Thyroid gland (tissue), 4 donors: ENCODE results near the gene ALDH4A1. TPM values are rescaled to one million over a fixed set of nuclear protein-coding genes. Genes with fewer than 3 reads are reported as not detected.

Experiments
- DNase-seq, 2 donors: peaks; one replicate each; pipeline ENCODE4 v3.0.0-alpha.2; 2019
- H3K27ac ChIP-seq, 3 donors: fragments of 200-600 bp; sonication (generic); 1 replicate in 2 of 3; 2 replicates in 1 of 3; pipeline ENCODE4 v1.5.1; 2016 to 2019; ENCODE audit warnings: mild to moderate bottlenecking in 1 of 3, moderate library complexity in 1 of 3
- H3K27me3 ChIP-seq: fragments of 200-600 bp; sonication (generic); one replicate; pipeline ENCODE4 v1.5.1; 2019
- H3K36me3 ChIP-seq, 2 donors: fragments of 200-600 bp; sonication (generic); one replicate each; pipeline ENCODE4 v1.5.1; 2016 to 2019
- H3K4me1 ChIP-seq, 2 donors: fragments of 200-600 bp; sonication (generic); one replicate each; pipeline ENCODE4 v1.5.1; 2017 to 2019
- H3K4me3 ChIP-seq, 3 donors: fragments of 200-600 bp; sonication (generic); replicated peaks in 1 of 3; 1 replicate in 2 of 3; 2 replicates in 1 of 3; pipeline ENCODE4 v1.5.1; 2016; ENCODE audit warnings: mild to moderate bottlenecking in 1 of 3
- H3K9me3 ChIP-seq: fragments of 200-600 bp; sonication (generic); one replicate; pipeline ENCODE4 v1.5.1; 2017
- POLR2A ChIP-seq, 2 donors: fragments of 450-650 bp; IDR thresholded peaks; one replicate each; pipeline ENCODE4 v1.6.1; 2017; ENCODE audit warnings: antibody characterized with exemption in 2 of 2, mild to moderate bottlenecking in 2 of 2, moderate library complexity in 1 of 2
- WGBS, 2 donors: methylation state at CpG; one replicate each; pipeline ENCODE4 v1.1.5; 2017; 5-methylcytosine and 5-hydroxymethylcytosine counted together
- intact Hi-C: fragments of 100-400 bp; cut with DNase I; formaldehyde crosslinking; loops from one replicate; pipeline ENCODE4 v1.15.1; 2023
- microRNA counts, 2 donors: library from miRNA; unstranded; fragments of <30 nt; microRNA quantifications; one replicate each; lab custom pipeline; 2016 to 2017
- microRNA-seq: library from miRNA; unstranded; fragments of <30 nt; microRNA quantifications from one replicate; pipeline ENCODE4, GENCODE V29; 2016
- small RNA-seq: library from RNA; depleted of rRNA; stranded (forward); fragments of <200 nt; gene quantifications from one replicate; pipeline ENCODE3, GENCODE V24; 2016
- total RNA-seq, 4 donors: library from RNA; depleted of rRNA; stranded (reverse); fragments of >200 nt; gene quantifications; one replicate each; pipeline ENCODE4 v1.2.3, GENCODE V29; 2016
- TF ChIP-seq, protein P1 (sequence below), 6 experiments: fragments of 200-600 bp in 3 of 6; fragments of 450-650 bp in 3 of 6; sonication (generic) in 3 of 6; IDR thresholded peaks; one replicate each; pipeline ENCODE4 v1.5.1; 2016 to 2019; ENCODE audit warnings: antibody characterized with exemption in 6 of 6, mild to moderate bottlenecking in 2 of 6, inconsistent platforms in 1 of 6, moderate library complexity in 1 of 6

Gene ALDH4A1
- total RNA-seq, 4 donors from 2014 or later, result 5.4 to 29.9 (median 18.6) TPM

DNA sequence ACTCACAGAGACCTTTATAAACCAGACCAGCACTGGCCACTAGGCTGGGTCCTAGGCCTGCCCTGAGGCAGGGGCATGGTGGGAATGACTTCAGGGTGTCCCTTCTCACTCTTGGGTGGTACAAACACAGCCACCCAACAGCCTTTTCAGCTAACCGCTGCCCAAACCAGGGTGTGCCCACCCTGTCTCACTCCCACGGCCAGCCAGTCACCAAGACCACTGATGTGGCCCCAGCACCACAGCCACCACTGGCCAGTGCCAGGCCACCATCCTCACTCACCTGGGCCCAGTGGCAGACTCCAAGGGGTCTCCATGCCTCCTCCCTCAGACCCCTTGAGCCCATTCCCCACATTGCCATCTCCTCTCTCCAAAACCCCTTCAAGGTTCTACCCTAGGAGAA is 70.7 kb downstream of the ALDH4A1 start:
- intact Hi-C loops, result no loop called here
- Histone ChIP-seq H3K27ac (no peak overlapping the region), H3K4me1 (no peaks in the 10 kb centered on the region), H3K27me3 (no peaks in the 10 kb centered on the region), H3K4me3 (no peak overlapping the region), H3K9me3 (no peaks in the 10 kb centered on the region), H3K36me3 (no peaks in the 10 kb centered on the region)
- TF ChIP-seq, protein P1, sequence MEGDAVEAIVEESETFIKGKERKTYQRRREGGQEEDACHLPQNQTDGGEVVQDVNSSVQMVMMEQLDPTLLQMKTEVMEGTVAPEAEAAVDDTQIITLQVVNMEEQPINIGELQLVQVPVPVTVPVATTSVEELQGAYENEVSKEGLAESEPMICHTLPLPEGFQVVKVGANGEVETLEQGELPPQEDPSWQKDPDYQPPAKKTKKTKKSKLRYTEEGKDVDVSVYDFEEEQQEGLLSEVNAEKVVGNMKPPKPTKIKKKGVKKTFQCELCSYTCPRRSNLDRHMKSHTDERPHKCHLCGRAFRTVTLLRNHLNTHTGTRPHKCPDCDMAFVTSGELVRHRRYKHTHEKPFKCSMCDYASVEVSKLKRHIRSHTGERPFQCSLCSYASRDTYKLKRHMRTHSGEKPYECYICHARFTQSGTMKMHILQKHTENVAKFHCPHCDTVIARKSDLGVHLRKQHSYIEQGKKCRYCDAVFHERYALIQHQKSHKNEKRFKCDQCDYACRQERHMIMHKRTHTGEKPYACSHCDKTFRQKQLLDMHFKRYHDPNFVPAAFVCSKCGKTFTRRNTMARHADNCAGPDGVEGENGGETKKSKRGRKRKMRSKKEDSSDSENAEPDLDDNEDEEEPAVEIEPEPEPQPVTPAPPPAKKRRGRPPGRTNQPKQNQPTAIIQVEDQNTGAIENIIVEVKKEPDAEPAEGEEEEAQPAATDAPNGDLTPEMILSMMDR (IDR thresholded peaks at IDR 0.05), result no peak
- TF ChIP-seq POLR2A (IDR thresholded peaks at IDR 0.05), result no peak
- 89 to 100% methylated on average over 1 to 2 of the region's 2 CpGs for WGBS, 2 donors
- no peak for DNase-seq

DNA sequence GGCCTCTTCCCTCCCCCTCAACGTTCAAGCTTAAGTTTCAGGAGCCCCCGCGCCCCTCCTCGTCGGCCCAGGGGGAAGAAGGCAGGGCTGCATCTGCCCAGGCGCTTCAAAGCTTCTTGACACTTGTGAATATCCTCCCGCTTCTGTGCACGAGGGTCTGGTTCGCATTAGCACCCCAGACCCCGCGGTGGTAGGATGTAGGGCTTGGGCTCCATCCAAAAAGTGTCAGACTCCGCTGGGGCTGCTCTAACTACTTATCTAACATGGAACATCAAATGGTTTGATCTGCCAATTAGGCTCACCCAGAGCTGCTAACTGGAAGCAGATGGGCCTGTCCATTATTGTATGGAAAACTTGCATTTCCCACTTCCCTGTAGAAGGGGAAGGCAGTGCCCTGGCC is 71.8 kb downstream of the ALDH4A1 start:
- Histone ChIP-seq H3K27me3 (no peaks in the 10 kb centered on the region), H3K36me3 (no peaks in the 10 kb centered on the region), H3K4me1 (no peaks in the 10 kb centered on the region), H3K27ac (no peak overlapping the region), H3K9me3 (no peaks in the 10 kb centered on the region), H3K4me3 (no peak overlapping the region)
- TF ChIP-seq, protein P1 (IDR thresholded peaks at IDR 0.05), result no peak
- WGBS, 2 donors, result 49 to 68% methylated on average over 12 of the region's 12 CpGs
- intact Hi-C loops, result no loop called here
- no peak for DNase-seq

DNA sequence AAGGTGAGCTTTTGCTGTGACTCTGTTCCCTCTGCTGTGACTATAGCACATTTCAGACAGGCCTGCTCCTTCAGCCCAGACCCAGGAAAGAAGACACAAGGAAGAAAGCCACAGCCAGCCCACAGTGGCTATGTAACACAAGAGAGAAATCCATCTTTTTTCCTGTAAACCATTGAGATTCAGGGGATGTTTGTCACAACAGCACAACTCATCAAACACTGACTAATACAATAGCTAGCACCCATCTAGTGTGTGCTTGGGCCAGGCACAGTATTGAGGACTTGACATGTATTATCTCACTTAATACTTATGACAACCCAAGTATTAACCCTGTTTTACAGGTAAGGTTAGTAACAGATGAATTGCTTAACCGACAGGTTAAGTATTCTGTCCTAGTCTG is 72.7 kb downstream of the ALDH4A1 start:
- H3K4me3 ChIP-seq, result no peak overlapping the region
- TF ChIP-seq POLR2A (IDR thresholded peaks at IDR 0.05), result no peak
- TF ChIP-seq, protein P1 (IDR thresholded peaks at IDR 0.05), result no peak
- H3K9me3 ChIP-seq, result no peaks in the 10 kb centered on the region
- intact Hi-C loops, result no loop called here
- H3K36me3 ChIP-seq, result no peaks in the 10 kb centered on the region
- DNase-seq, result no peak
- no peaks in the 10 kb centered on the region for H3K4me1 ChIP-seq
- H3K27me3 ChIP-seq, result no peaks in the 10 kb centered on the region
- H3K27ac ChIP-seq, result no peak overlapping the region
- WGBS, 2 donors, result 94 to 100% methylated on average over 1 of the region's 1 CpG

DNA sequence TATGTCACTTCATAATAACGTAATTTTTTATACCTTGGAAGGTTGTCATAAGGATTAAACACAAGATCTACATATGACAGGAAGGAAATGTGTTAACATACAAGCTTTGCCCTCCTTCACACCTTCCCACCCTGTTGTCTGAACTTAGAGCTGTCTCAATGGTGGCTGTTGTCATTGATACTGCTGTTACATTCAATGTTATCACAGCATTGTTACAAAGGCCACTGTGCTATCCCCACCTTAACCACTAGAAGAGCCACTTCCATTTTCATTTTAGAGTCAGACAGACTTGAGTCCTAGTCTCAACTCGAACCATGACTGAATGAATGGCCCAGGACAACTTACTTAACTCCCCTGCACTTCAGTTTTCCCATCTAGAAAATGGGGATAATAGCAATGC is 74.1 kb downstream of the ALDH4A1 start:
- Histone ChIP-seq H3K27me3 (no peaks in the 10 kb centered on the region), H3K36me3 (no peaks in the 10 kb centered on the region), H3K4me1 (no peaks in the 10 kb centered on the region), H3K9me3 (no peaks in the 10 kb centered on the region), H3K4me3 (no peak overlapping the region), H3K27ac (no peak overlapping the region)
- WGBS, 2 donors, result 57 to 65% methylated on average over 2 of the region's 2 CpGs
- DNase-seq, result no peak
- intact Hi-C loops, result no loop called here
- TF ChIP-seq, protein P1 (IDR thresholded peaks at IDR 0.05), result no peak
- TF ChIP-seq POLR2A (IDR thresholded peaks at IDR 0.05), result no peak

- H3K27ac ChIP-seq, result no peak overlapping the region
- H3K36me3 ChIP-seq, result no peaks in the 10 kb centered on the region
- no peak for TF ChIP-seq POLR2A (IDR thresholded peaks at IDR 0.05)
- no peaks in the 10 kb centered on the region for H3K4me1 ChIP-seq
- WGBS, 2 donors, result 94 to 96% methylated on average over 6 of the region's 6 CpGs
- no peak for DNase-seq
- intact Hi-C loops, result no loop called here
- no peaks in the 10 kb centered on the region for H3K9me3 ChIP-seq
- H3K27me3 ChIP-seq, result no peaks in the 10 kb centered on the region
- no peak overlapping the region for H3K4me3 ChIP-seq
Measured at GRCh38 chr1:18823438-18823837, 78.9 kb downstream of the ALDH4A1 start.

MicroRNA genes within 50 kb of the gene (microRNA counts, 767-probe panel; counts per million panel counts)
- microRNA hsa-miR-1290 (lab: Ali Mortazavi, UCI), result 0 to 3,148 counts per million in 2 donors

Small RNA genes within 50 kb of the gene (microRNA-seq; reads per million reads assigned to microRNA genes)
- gene MIR1290 (not detected), gene MIR4695 (not detected)

Small RNA genes within 50 kb of the gene (small RNA-seq; reads per million reads assigned to genes)
- gene MIR1290 (not detected), gene MIR4695 (not detected)

Other genes starting within 250 kb of the ALDH4A1 start
- not detected for gene TAS1R2, start 42.9 kb downstream of the ALDH4A1 start, total RNA-seq
- gene IFFO2, start 54.1 kb upstream of the ALDH4A1 start, total RNA-seq, result 10 to 100 TPM in 3 of 4 donors, 1 to 10 TPM in 1; 7.2 to 11.3 (median 10.1) TPM